ENCODE measurements around the gene C8G. TPM values are rescaled to one million over a fixed set of nuclear protein-coding genes. Genes with fewer than 3 reads are reported as not detected.

The C8G gene
- total and polyA plus RNA-seq, 2 of the 13 experiments (the other 11 are each of a cell fraction or from before 2014, with no cell fraction given): 4.9 to 12.8 TPM

GRCh38 chr9:136901516-136902258 lies 43.4 kb upstream of the C8G start (continued):
- TF ChIP-seq ZNF503 (CRISPR knock-in tag; IDR thresholded peaks at IDR 0.05) (no peak), IKZF4 (CRISPR knock-in tag; IDR thresholded peaks at IDR 0.05; ENCODE audit: borderline replicate concordance, low read depth, not compliant biosample characterization) (no peak), NFATC3 (CRISPR knock-in tag; IDR thresholded peaks at IDR 0.05) (no peak), SAP130 (CRISPR knock-in tag; IDR thresholded peaks at IDR 0.05; ENCODE audit: low read depth) (peak; percentile 79), SMC3 (IDR thresholded peaks at IDR 0.05; ENCODE audit: low read length) (no peak), MTA3 (CRISPR knock-in tag; IDR thresholded peaks at IDR 0.05) (no peak), THAP7 (CRISPR knock-in tag; IDR thresholded peaks at IDR 0.05) (0 out of 2 replicates have a peak, but pooled peaks have one; percentile 25), GRHL1 (CRISPR knock-in tag; conservative IDR thresholded peaks at IDR 0.05) (no peak), MAFF (IDR thresholded peaks at IDR 0.05; ENCODE audit: low read depth, low read length) (no peak), IKZF1 (IDR thresholded peaks at IDR 0.05) (no peak), HINFP (CRISPR knock-in tag; IDR thresholded peaks at IDR 0.05; ENCODE audit: low read depth) (no peak), HOXA3 (CRISPR knock-in tag; IDR thresholded peaks at IDR 0.05) (0 out of 2 replicates have a peak, but pooled peaks have one; percentile 11), ETV6 (CRISPR knock-in tag; conservative IDR thresholded peaks at IDR 0.05) (no peak), ELF3 (CRISPR knock-in tag; IDR thresholded peaks at IDR 0.05) (peak; percentile 68), SOX5 (CRISPR knock-in tag; IDR thresholded peaks at IDR 0.05; ENCODE audit: borderline replicate concordance) (0 out of 2 replicates have a peak, but pooled peaks have one; percentile 9), TEAD2 (CRISPR knock-in tag; IDR thresholded peaks at IDR 0.05) (no peak), ETV5 (CRISPR knock-in tag; IDR thresholded peaks at IDR 0.05; ENCODE audit: borderline replicate concordance) (peak; percentile 75; the same call in 1 of the 2 replicates)
